DND-41 (cell line): ENCODE data around the gene KIT.

Source experiments
- ATAC-seq: fragments of 200-7000 bp; cut with Tn5 transposase; 3 replicates; pipeline ENCODE4 v1.9.1; 2021; ENCODE audit warnings: low read depth; ENCODE audit not compliant: insufficient read depth
- DNase-seq: peaks from one replicate; pipeline ENCODE4 v3.0.0-alpha.2; 2020
- H2AFZ ChIP-seq: 2 replicates; pipeline ENCODE4 v1.6.0; 2012; ENCODE audit warnings: low read depth, low read length
- H3K27ac ChIP-seq: 2 replicates; pipeline ENCODE4 v1.5.1; 2012; ENCODE audit warnings: low read length, inconsistent platforms
- H3K27me3 ChIP-seq: fragments of 200-600 bp; sonication (generic); 2 replicates; pipeline ENCODE4 v1.6.0; 2012; ENCODE audit warnings: low read length, mild to moderate bottlenecking, inconsistent platforms; ENCODE audit not compliant: insufficient read depth, poor library complexity
- H3K36me3 ChIP-seq: 2 replicates; pipeline ENCODE4 v1.5.1; 2012; ENCODE audit warnings: low read length, inconsistent platforms; ENCODE audit not compliant: insufficient read depth
- H3K4me1 ChIP-seq: 2 replicates; pipeline ENCODE4 v1.5.1; 2012; ENCODE audit warnings: mild to moderate bottlenecking, low read length; ENCODE audit not compliant: insufficient read depth
- H3K4me2 ChIP-seq: 2 replicates; pipeline ENCODE4 v1.6.0; 2012; ENCODE audit warnings: mild to moderate bottlenecking, moderate library complexity, low read length, inconsistent platforms; ENCODE audit not compliant: insufficient read depth
- H3K4me3 ChIP-seq, 2 experiments: fragments of 200-600 bp in 1 of 2; shearing (Covaris generic) in 1 of 2; 2 replicates each; pipeline ENCODE4 v1.5.1; 2012 to 2016; ENCODE audit warnings: inconsistent platforms in 2 of 2, low read length in 2 of 2, mild to moderate bottlenecking in 2 of 2, low read depth in 1 of 2, moderate library complexity in 1 of 2
- H3K79me2 ChIP-seq: 2 replicates; pipeline ENCODE4 v1.6.0; 2012; ENCODE audit warnings: low read length, inconsistent platforms; ENCODE audit not compliant: insufficient read depth
- H3K9ac ChIP-seq: 2 replicates; pipeline ENCODE4 v1.6.0; 2012; ENCODE audit warnings: low read depth, mild to moderate bottlenecking, inconsistent platforms, low read length, moderate library complexity
- H3K9me3 ChIP-seq: 2 replicates; pipeline ENCODE4 v1.5.1; 2012; ENCODE audit warnings: low read length, moderate library complexity, mild to moderate bottlenecking, inconsistent platforms; ENCODE audit not compliant: insufficient read depth, severe bottlenecking
- H4K20me1 ChIP-seq: 2 replicates; pipeline ENCODE4 v1.6.0; 2012; ENCODE audit warnings: low read length; ENCODE audit not compliant: insufficient read depth
- EZH2 ChIP-seq: IDR thresholded peaks from 3 replicates; pipeline ENCODE4 v1.6.1; 2012; ENCODE audit warnings: borderline replicate concordance, low read depth, mild to moderate bottlenecking, moderate library complexity, low read length, inconsistent platforms; ENCODE audit not compliant: severe bottlenecking
- TF ChIP-seq, protein P1 (sequence below): IDR thresholded peaks from 2 replicates; pipeline ENCODE4 v1.5.1; 2012; ENCODE audit warnings: borderline replicate concordance, low read length, moderate library complexity, mild to moderate bottlenecking; ENCODE audit not compliant: poor library complexity, severe bottlenecking; ENCODE audit errors: extremely low read depth

KIT gene

DNA sequence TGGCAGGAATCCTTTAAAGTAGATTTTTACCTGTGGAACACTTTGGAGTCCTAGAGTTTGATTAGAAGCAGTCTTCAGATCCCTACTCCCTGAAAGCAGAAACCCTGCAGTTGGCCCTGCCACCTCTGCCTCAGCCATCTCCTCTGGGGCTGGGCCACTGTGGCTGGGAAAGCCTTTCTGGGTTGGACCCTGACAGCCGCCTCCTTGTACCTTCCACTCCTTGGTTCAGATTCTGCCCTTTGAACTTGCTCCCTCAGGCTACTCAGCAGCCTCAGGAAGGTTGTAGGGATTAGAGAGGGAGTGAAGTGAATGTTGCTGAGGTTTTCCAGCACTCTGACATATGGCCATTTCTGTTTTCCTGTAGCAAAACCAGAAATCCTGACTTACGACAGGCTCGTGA is 65.5 kb downstream of the KIT start:
- no peaks in the 10 kb centered on the region for H3K9me3 ChIP-seq
- H2AFZ ChIP-seq = no peak overlapping the region
- no peak for DNase-seq
- H3K36me3 ChIP-seq = no peaks in the 10 kb centered on the region
- H3K4me1 ChIP-seq = no peaks in the 10 kb centered on the region
- H4K20me1 ChIP-seq = no peaks in the 10 kb centered on the region
- no peak overlapping the region for H3K9ac ChIP-seq
- TF ChIP-seq, protein P1, sequence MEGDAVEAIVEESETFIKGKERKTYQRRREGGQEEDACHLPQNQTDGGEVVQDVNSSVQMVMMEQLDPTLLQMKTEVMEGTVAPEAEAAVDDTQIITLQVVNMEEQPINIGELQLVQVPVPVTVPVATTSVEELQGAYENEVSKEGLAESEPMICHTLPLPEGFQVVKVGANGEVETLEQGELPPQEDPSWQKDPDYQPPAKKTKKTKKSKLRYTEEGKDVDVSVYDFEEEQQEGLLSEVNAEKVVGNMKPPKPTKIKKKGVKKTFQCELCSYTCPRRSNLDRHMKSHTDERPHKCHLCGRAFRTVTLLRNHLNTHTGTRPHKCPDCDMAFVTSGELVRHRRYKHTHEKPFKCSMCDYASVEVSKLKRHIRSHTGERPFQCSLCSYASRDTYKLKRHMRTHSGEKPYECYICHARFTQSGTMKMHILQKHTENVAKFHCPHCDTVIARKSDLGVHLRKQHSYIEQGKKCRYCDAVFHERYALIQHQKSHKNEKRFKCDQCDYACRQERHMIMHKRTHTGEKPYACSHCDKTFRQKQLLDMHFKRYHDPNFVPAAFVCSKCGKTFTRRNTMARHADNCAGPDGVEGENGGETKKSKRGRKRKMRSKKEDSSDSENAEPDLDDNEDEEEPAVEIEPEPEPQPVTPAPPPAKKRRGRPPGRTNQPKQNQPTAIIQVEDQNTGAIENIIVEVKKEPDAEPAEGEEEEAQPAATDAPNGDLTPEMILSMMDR = no peak
- TF ChIP-seq EZH2 = no peak
- no peak for ATAC-seq
- no peak overlapping the region for H3K4me3 ChIP-seq
- H3K27me3 ChIP-seq = no peaks in the 10 kb centered on the region
- no peak overlapping the region for H3K4me2 ChIP-seq
- no peak overlapping the region for H3K27ac ChIP-seq
- no peaks in the 10 kb centered on the region for H3K79me2 ChIP-seq

DNA sequence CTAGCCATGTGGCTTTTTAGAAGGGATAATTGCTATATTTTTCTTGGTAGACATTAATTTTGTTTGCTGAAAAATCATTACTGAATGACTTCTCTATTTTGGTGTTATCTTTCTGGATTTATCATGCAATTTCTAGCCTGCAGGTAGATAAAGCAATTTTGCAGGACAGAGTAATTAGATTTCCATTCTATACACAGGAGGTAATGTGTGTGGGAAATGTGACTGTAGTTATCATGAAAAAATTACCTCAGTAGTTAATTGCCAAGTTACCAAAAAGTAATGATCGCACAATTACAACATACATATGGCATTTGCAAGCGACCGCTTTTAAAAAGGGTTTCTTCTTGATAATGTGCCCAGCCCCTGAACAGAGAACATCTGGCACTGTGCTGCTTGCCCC is 66.1 kb downstream of the KIT start:
- ATAC-seq (no peak), DNase-seq (no peak)
- Histone ChIP-seq H3K4me2 (no peak overlapping the region), H4K20me1 (no peaks in the 10 kb centered on the region), H3K9me3 (no peaks in the 10 kb centered on the region), H3K9ac (no peak overlapping the region), H3K36me3 (no peaks in the 10 kb centered on the region), H3K27ac (no peak overlapping the region), H2AFZ (no peak overlapping the region), H3K79me2 (no peaks in the 10 kb centered on the region), H3K27me3 (no peaks in the 10 kb centered on the region), H3K4me1 (no peaks in the 10 kb centered on the region), H3K4me3 (no peak overlapping the region)
- no peak for TF ChIP-seq EZH2
- TF ChIP-seq, protein P1 = no peak

DNA sequence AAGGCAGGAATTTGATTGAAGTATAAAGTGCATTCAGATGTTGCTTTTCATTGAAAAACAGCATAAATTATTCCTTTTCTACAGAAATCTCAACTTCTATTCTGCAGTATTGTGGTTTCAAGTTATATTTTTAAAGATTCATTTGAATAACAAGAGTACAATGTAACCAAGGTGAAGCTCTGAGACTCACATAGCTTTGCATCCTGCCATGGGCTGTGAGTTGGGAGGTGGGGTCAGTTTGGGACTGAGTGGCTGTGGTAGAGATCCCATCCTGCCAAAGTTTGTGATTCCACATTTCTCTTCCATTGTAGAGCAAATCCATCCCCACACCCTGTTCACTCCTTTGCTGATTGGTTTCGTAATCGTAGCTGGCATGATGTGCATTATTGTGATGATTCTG is 69.2 kb downstream of the KIT start:
- no peak overlapping the region for H3K4me2 ChIP-seq
- H3K4me1 ChIP-seq = no peaks in the 10 kb centered on the region
- ATAC-seq (no peak), DNase-seq (no peak)
- H4K20me1 ChIP-seq = no peaks in the 10 kb centered on the region
- H3K4me3 ChIP-seq = no peak overlapping the region
- no peaks in the 10 kb centered on the region for H3K9me3 ChIP-seq
- H3K27ac ChIP-seq = no peak overlapping the region
- no peaks in the 10 kb centered on the region for H3K36me3 ChIP-seq
- no peak overlapping the region for H3K9ac ChIP-seq
- no peaks in the 10 kb centered on the region for H3K79me2 ChIP-seq
- TF ChIP-seq, protein P1 = no peak
- TF ChIP-seq EZH2 = no peak
- no peaks in the 10 kb centered on the region for H3K27me3 ChIP-seq
- no peak overlapping the region for H2AFZ ChIP-seq

DNA sequence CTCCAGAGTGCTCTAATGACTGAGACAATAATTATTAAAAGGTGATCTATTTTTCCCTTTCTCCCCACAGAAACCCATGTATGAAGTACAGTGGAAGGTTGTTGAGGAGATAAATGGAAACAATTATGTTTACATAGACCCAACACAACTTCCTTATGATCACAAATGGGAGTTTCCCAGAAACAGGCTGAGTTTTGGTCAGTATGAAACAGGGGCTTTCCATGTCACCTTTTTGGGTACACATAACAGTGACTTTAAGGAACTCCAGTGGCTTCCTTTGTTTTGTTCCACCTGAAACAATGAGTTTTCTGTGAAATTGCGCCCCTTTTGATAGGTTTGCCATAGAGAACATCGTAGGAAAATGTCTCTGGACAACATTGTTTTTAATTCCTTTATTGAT is 69.6 kb downstream of the KIT start:
- H3K4me1 ChIP-seq = no peaks in the 10 kb centered on the region
- no peak overlapping the region for H2AFZ ChIP-seq
- no peak overlapping the region for H3K27ac ChIP-seq
- ATAC-seq = no peak
- no peak for DNase-seq
- no peak overlapping the region for H3K4me3 ChIP-seq
- H3K9ac ChIP-seq = no peak overlapping the region
- no peaks in the 10 kb centered on the region for H3K79me2 ChIP-seq
- no peaks in the 10 kb centered on the region for H3K9me3 ChIP-seq
- no peak overlapping the region for H3K4me2 ChIP-seq
- no peaks in the 10 kb centered on the region for H3K27me3 ChIP-seq
- H4K20me1 ChIP-seq = no peaks in the 10 kb centered on the region
- H3K36me3 ChIP-seq = no peaks in the 10 kb centered on the region
- TF ChIP-seq EZH2 = no peak
- TF ChIP-seq, protein P1 = no peak
